ENCODE data around the gene AK1.
A peak's percentile ranks its signal among the peaks of the same experiment; 100 is the strongest.

The AK1 gene

GRCh38 chr9:127877566-127877998 lies at the start of gene AK1:
Gene AK1, minus strand, starts transcription at chr9:127877675. Its CDS starts 3,058 bp downstream, at chr9:127874617.
- DNase-seq (ENCODE audit: low spot score), result peak; percentile 49

GRCh38 chr9:127926906-127927200 lies 49.4 kb upstream of the AK1 start:
- peak; percentile 41 for DNase-seq (ENCODE audit: low spot score)

- no peak for DNase-seq (ENCODE audit: low spot score)
These were observed 48.8 kb upstream of the AK1 start for GRCh38 chr9:127925959-127926905.

- no peak for DNase-seq (ENCODE audit: low spot score)
These were observed 47.4 kb upstream of the AK1 start for GRCh38 chr9:127924736-127925444.

- DNase-seq (ENCODE audit: low spot score), result no peak
These were observed 46.3 kb upstream of the AK1 start for GRCh38 chr9:127923771-127924170.

- peak; percentile 9 for DNase-seq (ENCODE audit: low spot score)
These were observed 45.6 kb upstream of the AK1 start for GRCh38 chr9:127923046-127923445.

- DNase-seq (ENCODE audit: low spot score), result peak; percentile 82
These were observed 44.2 kb upstream of the AK1 start for GRCh38 chr9:127921557-127922120.

- DNase-seq (ENCODE audit: low spot score), result no peak
These were observed 43.3 kb upstream of the AK1 start for GRCh38 chr9:127920794-127921193.

GRCh38 chr9:127919253-127919815 lies 41.9 kb upstream of the AK1 start:
- peak; percentile 66 for DNase-seq (ENCODE audit: low spot score)

- peak; percentile 79 for DNase-seq (ENCODE audit: low spot score)
These were observed 41.0 kb upstream of the AK1 start for GRCh38 chr9:127918183-127919107.

GRCh38 chr9:127917603-127918002 lies 40.1 kb upstream of the AK1 start:
- no peak for DNase-seq (ENCODE audit: low spot score)

GRCh38 chr9:127916720-127917581 lies 39.5 kb upstream of the AK1 start, which contains the start of gene ST6GALNAC4:
Gene ST6GALNAC4, minus strand, starts transcription at chr9:127917041. Its CDS starts 622 bp downstream, at chr9:127916419.
- DNase-seq (ENCODE audit: low spot score), result peak; percentile 95

- peak; percentile 57 for DNase-seq (ENCODE audit: low spot score)
These were observed 38.6 kb upstream of the AK1 start for GRCh38 chr9:127915801-127916719.

GRCh38 chr9:127915325-127915752 lies 37.9 kb upstream of the AK1 start:
- DNase-seq (ENCODE audit: low spot score), result peak; percentile 81

- no peak for DNase-seq (ENCODE audit: low spot score)
These were observed 36.2 kb upstream of the AK1 start for GRCh38 chr9:127913682-127914081.

- DNase-seq (ENCODE audit: low spot score), result peak; percentile 61
These were observed 35.4 kb upstream of the AK1 start for GRCh38 chr9:127912882-127913281.

- no peak for DNase-seq (ENCODE audit: low spot score)
These were observed 34.8 kb upstream of the AK1 start for GRCh38 chr9:127912296-127912695.

- DNase-seq (ENCODE audit: low spot score), result peak; percentile 77
These were observed 33.2 kb upstream of the AK1 start for GRCh38 chr9:127910613-127911205.

- DNase-seq (ENCODE audit: low spot score), result no peak
These were observed 32.4 kb upstream of the AK1 start for GRCh38 chr9:127909839-127910273.
